NB4 (cell line): ENCODE measurements around the gene HLF.

Experiments used
- CTCF ChIP-seq: IDR thresholded peaks from one replicate; pipeline ENCODE4 v1.5.1; 2012; ENCODE audit warnings: low read depth, low read length
- MAX ChIP-seq: IDR thresholded peaks from 2 replicates; pipeline ENCODE4 v1.6.1; 2011; ENCODE audit warnings: low read depth, low read length
- MYC ChIP-seq: IDR thresholded peaks from 2 replicates; pipeline ENCODE4 v1.6.1; 2011; ENCODE audit warnings: low read depth, low read length
- POLR2A ChIP-seq: IDR thresholded peaks from 2 replicates; pipeline ENCODE4 v1.6.1; 2011; ENCODE audit warnings: mild to moderate bottlenecking; ENCODE audit not compliant: insufficient read length; ENCODE audit errors: extremely low read depth

GRCh38 chr17:55282741-55283140 lies 18.0 kb downstream of the HLF start:
- TF ChIP-seq CTCF (no peak), POLR2A (no peak), MAX (no peak), MYC (no peak)
